ENCODE measurements around the gene PSMB11. TPM values are rescaled to one million over a fixed set of nuclear protein-coding genes. Genes with fewer than 3 reads are reported as not detected.

Gene PSMB11
- total RNA-seq, 3 donors from 2014 or later = not detected

- Histone ChIP-seq H3K9me3 (no peaks in the 10 kb centered on the region), H3K36me3 (ENCODE audit: low read depth) (peaks cover 9% of the 10 kb centered on the region), H3K4me1 (ENCODE audit: low read depth) (peaks cover 12% of the 10 kb centered on the region), H3K4me3 (peak within 1 kb of the TSS; percentile 48)
- ATAC-seq (peak; percentile 76), DNase-seq (peak; percentile 79 to 86 (median 83))
- intact Hi-C loops (cut with DNase I, micrococcal nuclease) = loop anchor here in 1 of 2 donors (5.0 kb wide), 1 partner anchor 70 kb away; no protein-coding TSS in a partner anchor
- TF ChIP-seq CTCF (IDR thresholded peaks at IDR 0.05) = no peak
Measured at GRCh38 chr14:23056956-23057756, 15.1 kb downstream of the PSMB11 start, which contains the start of gene CDH24. CDH24 (minus strand) TSS chr14:23057520; CDS start chr14:23055733, 1,787 bp downstream.

GRCh38 chr14:23057757-23058653 lies 16.0 kb downstream of the PSMB11 start:
- H3K4me1 ChIP-seq (ENCODE audit: low read depth) = peaks cover 12% of the 10 kb centered on the region
- TF ChIP-seq CTCF (IDR thresholded peaks at IDR 0.05) = peak; percentile 88
- DNase-seq = peak; percentile 91 to 94 (median 93)
- peak overlapping the region; percentile 48 for H3K4me3 ChIP-seq
- intact Hi-C loops (cut with DNase I, micrococcal nuclease) = loop anchor here (1.0 to 5.0 kb wide), 2 partner anchors 71 to 72 kb away; no protein-coding TSS in a partner anchor
- H3K9me3 ChIP-seq = no peaks in the 10 kb centered on the region
- ATAC-seq = peak; percentile 88
- peaks cover 14% of the 10 kb centered on the region for H3K36me3 ChIP-seq (ENCODE audit: low read depth)

GRCh38 chr14:23058654-23059504 lies 16.9 kb downstream of the PSMB11 start:
- ATAC-seq (no peak), DNase-seq (peak in 1 of 3 donors; percentile 54)
- no peak for TF ChIP-seq CTCF (IDR thresholded peaks at IDR 0.05)
- Histone ChIP-seq H3K9me3 (no peaks in the 10 kb centered on the region), H3K36me3 (ENCODE audit: low read depth) (peaks cover 18% of the 10 kb centered on the region), H3K4me1 (ENCODE audit: low read depth) (peaks cover 12% of the 10 kb centered on the region), H3K4me3 (no peak overlapping the region)
- intact Hi-C loops (cut with DNase I, micrococcal nuclease) = loop anchor here (1.0 to 5.0 kb wide), 2 partner anchors 72 to 73 kb away; no protein-coding TSS in a partner anchor

- Histone ChIP-seq H3K36me3 (ENCODE audit: low read depth) (peaks cover 18% of the 10 kb centered on the region), H3K9me3 (no peaks in the 10 kb centered on the region), H3K4me3 (no peak overlapping the region), H3K4me1 (ENCODE audit: low read depth) (peaks cover 12% of the 10 kb centered on the region)
- DNase-seq (no peak), ATAC-seq (no peak)
- no peak for TF ChIP-seq CTCF (IDR thresholded peaks at IDR 0.05)
- intact Hi-C loops (cut with DNase I, micrococcal nuclease) = no loop called here
Measured at GRCh38 chr14:23060536-23061260, 18.7 kb downstream of the PSMB11 start.
